Neural crest cell (in vitro differentiated cells): ENCODE measurements around the gene TTC7B. TPM values are rescaled to one million over a fixed set of nuclear protein-coding genes. Genes with fewer than 3 reads are reported as not detected.

Experiments
- DNase-seq: peaks from one replicate; pipeline ENCODE4 v3.0.0; 2021; ENCODE audit warnings: low read depth, mixed read lengths, low spot score
- H3K27ac Mint-ChIP-seq: one replicate; pipeline ENCODE4 v1.8.0; 2021; ENCODE audit warnings: mild to moderate bottlenecking, mixed read lengths; ENCODE audit not compliant: unreplicated experiment
- H3K27me3 Mint-ChIP-seq: 2 replicates; pipeline ENCODE4 v1.8.0; 2021; ENCODE audit warnings: low read depth, mild to moderate bottlenecking, mixed read lengths
- H3K36me3 Mint-ChIP-seq: 2 replicates; pipeline ENCODE4 v1.8.0; 2021; ENCODE audit warnings: low read depth, mild to moderate bottlenecking, mixed read lengths
- H3K4me1 Mint-ChIP-seq: 2 replicates; pipeline ENCODE4 v1.8.0; 2021; ENCODE audit warnings: mixed read lengths
- H3K4me3 Mint-ChIP-seq: one replicate; pipeline ENCODE4 v1.8.0; 2021; ENCODE audit warnings: mild to moderate bottlenecking, mixed read lengths
- H3K9me3 Mint-ChIP-seq: 2 replicates; pipeline ENCODE4 v1.8.0; 2021; ENCODE audit warnings: mixed read lengths
- CTCF ChIP-seq: fragments of 200-600 bp; sonication (generic); conservative IDR thresholded peaks from 2 replicates; pipeline ENCODE4 v1.5.0; 2021; ENCODE audit warnings: antibody characterized with exemption, mild to moderate bottlenecking
- total RNA-seq: library from RNA; stranded (reverse); gene quantifications from 2 replicates; pipeline ENCODE4 v1.2.1, GENCODE V29; 2021

TTC7B gene
- total RNA-seq, 1 donor from 2014 or later: 56.4 TPM

- Mint-ChIP-seq H3K36me3 (peaks cover 6% of the 10 kb centered on the region), H3K27ac (no peak overlapping the region), H3K27me3 (no peaks in the 10 kb centered on the region), H3K4me3 (no peak overlapping the region), H3K9me3 (no peaks in the 10 kb centered on the region), H3K4me1 (peaks cover 37% of the 10 kb centered on the region)
- DNase-seq: no peak
- TF ChIP-seq CTCF: no peak
Observed at GRCh38 chr14:90566481-90566880, 249.7 kb downstream of the TTC7B start.

GRCh38 chr14:90564496-90564895, 251.7 kb downstream of the TTC7B start:
- Mint-ChIP-seq H3K9me3 (no peaks in the 10 kb centered on the region), H3K27ac (no peak overlapping the region), H3K36me3 (peaks cover 2% of the 10 kb centered on the region), H3K4me1 (peaks cover 42% of the 10 kb centered on the region), H3K4me3 (no peak overlapping the region), H3K27me3 (no peaks in the 10 kb centered on the region)
- no peak for DNase-seq
- no peak for TF ChIP-seq CTCF

GRCh38 chr14:90562652-90563051, 253.6 kb downstream of the TTC7B start:
- Mint-ChIP-seq H3K27ac (no peak overlapping the region), H3K4me1 (peaks cover 23% of the 10 kb centered on the region), H3K4me3 (no peak overlapping the region), H3K36me3 (peaks cover 2% of the 10 kb centered on the region), H3K27me3 (no peaks in the 10 kb centered on the region), H3K9me3 (no peaks in the 10 kb centered on the region)
- TF ChIP-seq CTCF: no peak
- no peak for DNase-seq

DNA sequence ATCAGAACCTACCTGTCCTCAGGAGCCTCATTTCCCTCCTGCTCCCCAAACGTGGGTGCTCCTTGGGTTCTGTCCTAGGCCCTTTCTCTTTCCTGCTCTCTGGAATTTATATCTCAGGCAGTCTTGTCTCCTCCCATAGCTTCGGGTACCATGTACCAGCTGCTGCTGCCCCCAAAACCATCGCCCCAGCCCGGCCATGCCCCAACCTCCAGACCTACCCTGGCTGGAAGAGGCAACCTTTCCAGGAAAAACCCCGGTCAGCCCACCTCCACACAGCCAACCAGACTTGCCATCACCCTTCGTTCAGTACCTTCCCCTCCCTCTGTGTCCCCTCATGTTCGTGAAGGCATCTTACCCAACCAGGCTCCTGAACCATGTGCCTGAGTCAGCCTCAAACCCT, 254.3 kb downstream of the TTC7B start:
- Mint-ChIP-seq H3K4me3 (no peak overlapping the region), H3K4me1 (peaks cover 16% of the 10 kb centered on the region), H3K36me3 (no peaks in the 10 kb centered on the region), H3K27me3 (no peaks in the 10 kb centered on the region), H3K27ac (no peak overlapping the region), H3K9me3 (no peaks in the 10 kb centered on the region)
- no peak for DNase-seq
- no peak for TF ChIP-seq CTCF

DNA sequence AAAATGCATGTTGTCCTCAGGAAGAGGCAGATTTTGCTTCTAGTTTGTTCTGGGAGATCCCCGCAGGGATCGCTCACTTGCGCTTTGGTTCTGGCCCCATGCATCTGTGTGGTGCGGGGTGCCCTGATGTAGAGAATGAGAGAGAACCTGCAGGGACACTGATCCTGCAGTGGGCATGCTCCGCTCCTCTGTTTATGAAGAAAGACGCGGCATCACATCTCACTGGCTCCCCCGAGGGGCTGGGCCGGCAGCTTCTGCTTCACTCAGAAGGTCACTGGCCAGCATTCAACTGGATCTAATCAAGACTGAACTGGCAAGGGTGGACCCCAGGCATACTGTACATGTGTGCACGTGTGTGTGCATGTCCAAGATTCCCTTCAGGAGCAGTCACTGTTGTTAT, 255.2 kb downstream of the TTC7B start:
- peaks cover 15% of the 10 kb centered on the region for H3K4me1 Mint-ChIP-seq
- H3K36me3 Mint-ChIP-seq: no peaks in the 10 kb centered on the region
- H3K4me3 Mint-ChIP-seq: no peak overlapping the region
- no peak for TF ChIP-seq CTCF
- H3K9me3 Mint-ChIP-seq: no peaks in the 10 kb centered on the region
- H3K27ac Mint-ChIP-seq: peak overlapping the region; percentile 68
- H3K27me3 Mint-ChIP-seq: no peaks in the 10 kb centered on the region
- DNase-seq: no peak

DNA sequence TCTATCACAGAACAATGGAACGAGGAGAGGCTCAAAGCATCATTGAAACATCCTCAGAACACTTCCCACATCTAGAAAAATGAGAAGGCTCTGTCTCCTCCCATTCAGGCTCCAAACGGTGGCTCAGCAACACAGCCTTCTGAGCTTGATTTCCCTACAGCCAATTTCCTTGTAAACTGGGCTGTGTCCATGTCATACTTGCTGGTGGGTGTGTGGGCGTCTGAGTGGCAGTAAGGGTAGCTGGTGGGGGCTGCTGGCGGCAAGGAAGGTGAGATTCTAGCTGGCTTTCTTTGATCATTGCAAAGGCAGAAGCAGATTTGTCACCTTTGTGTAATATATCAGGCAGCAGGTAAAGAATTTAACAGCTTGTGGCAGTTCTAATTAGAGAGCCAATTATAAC, 255.7 kb downstream of the TTC7B start:
- no peak for TF ChIP-seq CTCF
- no peak overlapping the region for H3K27ac Mint-ChIP-seq
- H3K36me3 Mint-ChIP-seq: no peaks in the 10 kb centered on the region
- DNase-seq: no peak
- no peaks in the 10 kb centered on the region for H3K9me3 Mint-ChIP-seq
- H3K27me3 Mint-ChIP-seq: no peaks in the 10 kb centered on the region
- H3K4me3 Mint-ChIP-seq: no peak overlapping the region
- peaks cover 19% of the 10 kb centered on the region for H3K4me1 Mint-ChIP-seq
